Fibroblast of skin of scalp (primary cell): ENCODE data around the gene NCAM2.

Source experiments
- DNase-seq: peaks from one replicate; pipeline ENCODE4 v3.0.0-alpha.2; 2013

NCAM2 gene

DNA sequence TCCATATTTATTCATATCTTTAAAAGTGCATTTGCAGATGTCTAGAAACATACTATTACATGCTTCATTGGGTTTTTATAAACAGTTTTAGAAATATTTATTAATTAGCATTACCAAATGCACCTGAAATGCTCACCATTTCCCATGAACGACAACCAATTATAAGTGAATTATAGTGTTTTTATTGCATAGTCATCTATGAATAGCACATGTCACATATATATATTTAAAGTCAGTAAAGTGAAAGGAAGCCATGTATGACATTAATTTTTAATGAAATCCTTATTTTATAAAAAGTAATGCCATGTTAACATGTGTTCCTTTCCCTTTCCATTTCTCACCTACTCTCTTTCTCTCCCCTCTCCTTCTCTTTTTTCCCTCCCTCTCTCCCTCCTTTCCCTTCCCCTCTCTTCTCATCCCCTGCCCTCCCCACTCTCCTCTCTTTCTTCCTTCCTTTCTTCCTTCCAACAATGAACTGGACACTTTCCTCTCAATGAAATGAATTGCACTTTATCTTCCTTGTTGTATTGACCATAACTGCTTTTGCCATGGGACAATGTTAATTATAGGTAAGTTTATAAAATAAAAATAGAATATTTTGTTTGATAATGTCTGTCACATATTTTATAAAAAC, 179.3 kb downstream of the NCAM2 start:
- DNase-seq: no peak

DNA sequence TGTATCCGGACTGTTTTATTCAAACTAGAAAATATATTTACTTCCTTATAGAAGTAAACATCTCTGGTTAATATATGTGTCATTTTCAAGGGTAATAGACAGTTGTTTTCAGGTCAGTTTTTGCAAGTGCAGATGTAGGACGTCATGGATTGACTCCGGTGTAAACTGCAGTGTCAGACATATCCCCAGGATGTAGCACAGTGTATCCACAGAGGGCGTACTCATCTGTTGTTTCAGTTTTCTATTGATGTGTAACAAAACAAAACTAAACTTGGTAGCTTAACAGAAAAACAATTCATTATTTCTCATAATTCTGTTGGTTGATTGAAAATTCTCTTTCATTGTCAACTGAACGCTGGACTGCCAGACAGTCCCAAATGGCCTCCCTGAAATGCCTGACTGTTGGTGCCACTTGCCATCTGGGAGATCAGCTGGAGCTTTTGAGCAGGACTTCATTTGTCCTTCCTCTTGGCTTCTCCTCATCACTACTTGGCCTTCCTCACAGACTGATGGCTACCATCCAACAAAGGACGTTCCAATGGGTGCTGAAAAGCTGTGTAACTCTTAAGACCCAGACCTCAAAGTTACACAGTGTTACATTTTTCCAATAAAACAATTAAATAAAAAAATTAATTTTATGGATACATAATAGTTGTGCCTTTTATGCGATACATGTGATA, 181.6 kb downstream of the NCAM2 start:
- no peak for DNase-seq

- DNase-seq: no peak
Observed at GRCh38 chr21:21182401-21183010, 184.3 kb downstream of the NCAM2 start.

- DNase-seq: peak; percentile 24
Observed at GRCh38 chr21:21183092-21183491, 184.9 kb downstream of the NCAM2 start.

DNA sequence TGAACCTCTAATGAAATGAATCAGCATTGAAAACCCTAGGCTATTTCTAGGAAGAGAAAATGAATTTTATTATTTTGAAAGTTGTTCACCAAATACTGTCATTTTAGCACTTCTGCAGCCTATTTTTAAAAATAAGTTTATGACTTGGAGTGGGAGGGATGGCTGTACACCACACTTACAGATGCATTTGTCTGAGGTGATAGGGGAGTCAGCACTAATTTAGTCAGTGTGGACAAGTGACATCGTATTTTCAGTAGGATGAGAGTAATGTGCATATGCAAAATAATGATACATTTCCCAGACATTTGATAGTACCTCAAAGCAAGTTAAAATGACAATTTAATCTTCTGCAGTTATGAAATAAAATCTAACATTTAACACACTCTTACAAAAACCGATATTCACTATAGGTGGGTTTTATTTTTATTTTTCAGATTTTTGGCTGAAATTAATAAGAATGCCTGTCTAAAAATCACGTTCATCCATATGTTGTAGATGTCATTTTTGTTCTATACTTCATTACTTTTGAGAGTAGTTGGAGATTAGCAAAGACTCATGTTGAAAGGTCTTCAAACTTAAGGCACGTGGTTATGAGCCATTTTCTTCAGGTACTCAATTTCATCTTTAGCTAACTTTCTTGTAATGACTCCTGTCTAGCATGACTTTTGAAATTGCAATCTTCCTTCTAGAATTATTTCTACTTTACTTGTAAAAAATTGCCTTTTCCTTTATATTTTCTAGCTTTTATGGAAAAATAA, 186.7 kb downstream of the NCAM2 start:
- DNase-seq: no peak

GRCh38 chr21:21187579-21187978, 189.4 kb downstream of the NCAM2 start:
- no peak for DNase-seq

- DNase-seq: no peak
Observed at GRCh38 chr21:21188513-21189195, 190.4 kb downstream of the NCAM2 start.

GRCh38 chr21:21195417-21195943, 197.3 kb downstream of the NCAM2 start:
- no peak for DNase-seq

DNA sequence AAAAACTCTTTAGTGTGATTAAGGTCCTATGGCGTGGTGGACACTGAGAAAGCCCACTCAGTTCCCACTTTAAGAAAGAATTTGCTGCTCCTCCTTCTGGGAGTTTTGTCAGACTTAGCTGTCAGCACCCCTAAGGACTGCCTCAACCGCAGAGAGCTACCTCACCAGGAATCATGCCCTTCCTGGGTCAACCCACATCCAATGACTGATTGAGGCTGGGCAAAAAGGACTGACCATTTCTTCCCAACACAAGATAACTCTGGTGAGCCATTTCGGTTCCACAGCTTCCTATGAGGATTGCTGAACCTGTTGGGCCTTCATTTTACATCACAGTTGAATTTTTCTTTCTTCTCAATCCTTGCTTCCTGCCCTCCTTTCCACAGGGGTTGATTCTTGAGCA, 197.9 kb downstream of the NCAM2 start:
- peak; percentile 22 for DNase-seq

DNA sequence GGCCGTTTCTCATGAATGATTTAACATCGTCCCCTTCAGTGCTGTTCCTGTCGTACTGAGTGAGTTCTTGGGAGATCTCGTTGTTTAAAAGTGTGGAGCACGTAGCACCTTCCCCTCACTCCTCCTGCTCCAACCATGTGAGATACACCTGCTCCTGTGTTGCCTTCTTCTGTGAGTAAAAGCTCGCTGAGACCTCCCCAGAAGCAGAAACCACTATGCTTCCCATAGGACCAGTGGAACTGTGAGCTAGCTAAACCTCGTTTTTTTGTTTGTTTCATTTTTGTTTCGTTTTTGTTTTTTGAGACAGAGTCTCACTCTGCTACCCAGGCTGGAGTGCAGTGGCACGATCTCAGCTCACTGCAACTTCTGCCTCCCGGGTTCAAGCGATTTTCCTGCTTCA, 198.6 kb downstream of the NCAM2 start:
- no peak for DNase-seq

- DNase-seq: no peak
Observed at GRCh38 chr21:21199342-21200102, 201.3 kb downstream of the NCAM2 start.

DNA sequence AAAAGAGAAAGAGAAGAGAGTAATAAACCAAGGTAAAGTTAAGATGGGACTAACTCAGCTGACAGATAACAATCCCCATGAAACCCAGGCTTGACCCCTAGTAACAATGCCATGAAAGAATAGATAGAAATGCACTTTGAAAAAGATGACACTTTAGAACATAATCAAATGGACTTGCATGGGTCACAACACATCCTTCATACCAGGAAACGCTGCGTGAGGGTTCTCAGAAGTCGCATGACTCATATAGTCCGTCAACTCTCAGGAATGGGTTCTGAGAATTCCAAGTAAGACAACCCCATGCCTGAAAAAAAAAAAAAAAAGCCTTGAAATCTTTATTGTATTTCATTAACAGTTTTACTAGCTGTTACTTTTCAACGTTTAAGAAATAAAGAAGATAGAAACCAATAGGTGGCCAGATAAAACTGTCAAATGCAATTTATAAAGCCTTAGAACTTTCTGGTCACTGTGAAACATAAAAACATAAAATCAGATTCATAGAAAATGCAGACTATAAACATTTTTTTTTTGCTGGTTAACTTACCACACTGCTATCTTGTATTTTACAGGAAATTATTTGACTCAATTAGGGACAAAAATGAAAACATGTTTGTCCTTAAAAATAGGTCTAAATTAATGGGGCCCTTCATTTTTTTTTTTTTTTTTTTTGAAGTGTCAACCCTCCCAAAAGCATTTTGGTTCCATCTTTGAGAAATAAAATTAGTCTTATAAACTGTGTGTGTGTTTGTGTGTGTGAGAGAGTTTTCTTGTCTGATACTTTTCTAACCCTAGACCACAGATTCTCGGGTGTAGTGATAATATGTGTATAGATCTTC, 202.1 kb downstream of the NCAM2 start:
- peak; percentile 99 for DNase-seq

DNA sequence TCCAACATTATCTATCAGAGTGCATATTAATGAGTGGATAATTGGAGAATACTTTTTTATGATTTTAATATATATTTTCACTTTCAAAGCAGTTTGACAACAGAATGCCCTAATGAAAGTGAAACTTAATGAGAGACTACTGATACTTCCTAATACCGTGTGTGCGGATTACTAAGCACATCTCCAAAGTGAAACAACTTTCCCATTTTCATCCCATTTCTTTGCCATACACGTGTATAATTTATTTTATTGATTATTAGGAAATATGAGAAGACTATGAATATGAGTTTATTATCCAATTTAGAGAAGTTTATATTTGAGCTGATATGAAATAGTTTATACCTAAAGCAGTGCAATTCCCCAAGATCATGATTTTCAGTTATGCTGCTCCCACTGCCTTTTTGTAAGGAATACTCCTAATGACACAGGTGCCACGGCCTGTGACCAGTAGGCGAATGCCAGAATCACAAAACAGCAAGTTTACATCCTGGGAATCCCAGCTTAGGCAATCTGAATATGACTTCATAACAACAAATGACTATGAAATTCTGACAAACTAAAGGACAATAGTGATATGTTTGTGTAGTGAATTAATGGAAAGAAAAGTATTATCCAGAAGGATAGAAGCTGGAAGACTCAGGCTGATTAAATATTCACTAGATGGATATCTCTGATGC, 202.9 kb downstream of the NCAM2 start:
- DNase-seq: peak; percentile 27

GRCh38 chr21:21203822-21204339, 205.7 kb downstream of the NCAM2 start:
- DNase-seq: no peak

GRCh38 chr21:21204366-21204996, 206.3 kb downstream of the NCAM2 start:
- no peak for DNase-seq

DNA sequence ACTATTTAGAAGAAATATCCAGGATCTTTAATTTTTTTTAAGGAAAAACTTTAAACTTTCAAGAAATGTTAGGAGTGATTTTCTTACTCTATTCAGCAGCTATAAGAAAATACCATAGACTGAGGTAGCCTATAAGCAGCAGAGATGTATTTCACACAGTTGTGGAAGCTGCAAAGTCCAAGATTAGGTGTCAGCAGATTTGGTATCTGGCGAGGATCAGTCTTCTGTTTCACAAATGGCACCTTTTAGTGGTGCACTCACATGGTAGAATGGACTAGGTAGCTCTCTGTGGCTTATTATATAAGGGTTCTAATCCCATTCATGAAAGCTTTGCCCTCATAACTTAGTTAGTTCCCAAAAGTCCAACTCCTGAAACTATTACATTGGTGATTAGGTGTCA, 207.4 kb downstream of the NCAM2 start:
- no peak for DNase-seq

- no peak for DNase-seq
Observed at GRCh38 chr21:21210552-21210951, 212.3 kb downstream of the NCAM2 start.

DNA sequence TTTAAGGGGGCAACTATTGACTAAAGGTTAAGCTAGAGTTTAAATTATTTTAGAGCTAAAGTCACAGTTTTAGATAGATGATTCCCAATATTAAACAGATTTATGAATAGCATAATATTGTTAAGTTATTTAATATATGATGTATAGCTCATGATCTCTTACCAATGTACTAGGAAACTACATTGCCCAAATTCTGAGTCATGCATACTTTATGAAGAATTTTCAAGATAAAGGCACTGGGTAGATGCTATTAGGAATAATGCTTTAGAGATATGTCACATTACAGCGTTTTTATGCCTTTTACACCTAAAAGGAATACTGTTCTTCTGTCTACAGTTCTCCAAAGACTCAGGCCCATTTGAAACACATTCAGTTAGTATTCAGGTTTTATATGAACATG, 215.1 kb downstream of the NCAM2 start:
- DNase-seq: peak; percentile 25

- no peak for DNase-seq
Observed at GRCh38 chr21:21216047-21216446, 217.8 kb downstream of the NCAM2 start.
